HG03432 (cell line): ENCODE results near the gene UNCX.
"Not testable (repeated sequence)": the region's sequence is repeated elsewhere in the genome, so short reads cannot be mapped to it uniquely, and the experiment has no call there.

Source experiments
- ATAC-seq: cut with Tn5 transposase; IDR thresholded peaks from one replicate; pipeline ENCODE4 v1.9.1; 2021; ENCODE audit warnings: mild to moderate bottlenecking, moderate library complexity; ENCODE audit not compliant: unreplicated experiment

The UNCX gene

DNA sequence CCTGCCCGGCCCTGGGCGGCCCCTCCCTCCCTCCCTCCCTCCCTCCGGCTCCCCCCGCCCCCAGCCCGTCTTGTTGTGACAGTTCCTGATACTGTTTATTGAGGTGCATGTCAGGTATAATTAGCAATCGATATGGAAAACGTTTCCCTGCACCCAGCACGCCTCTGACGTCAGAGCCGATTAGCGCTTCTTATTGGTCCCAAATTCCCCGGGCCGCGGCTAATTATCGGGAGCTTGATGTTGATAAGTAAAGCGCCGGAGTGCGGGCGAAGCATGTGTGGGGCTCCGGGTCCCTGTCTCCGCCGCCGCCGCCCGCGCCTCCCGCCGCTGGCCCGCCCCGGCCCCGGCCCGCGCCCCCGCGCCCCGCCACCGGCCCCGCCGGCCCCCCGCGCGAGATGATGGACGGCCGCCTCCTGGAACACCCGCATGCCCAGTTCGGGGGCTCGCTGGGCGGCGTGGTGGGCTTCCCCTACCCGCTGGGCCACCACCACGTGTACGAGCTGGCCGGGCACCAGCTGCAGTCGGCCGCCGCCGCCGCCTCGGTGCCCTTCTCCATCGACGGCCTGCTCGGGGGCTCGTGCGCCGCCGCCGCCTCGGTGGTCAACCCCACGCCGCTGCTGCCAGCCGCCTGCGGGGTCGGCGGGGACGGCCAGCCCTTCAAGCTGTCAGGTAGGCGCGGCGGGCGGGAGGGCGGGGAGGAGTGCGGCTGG is at the start of gene UNCX:
Gene UNCX, plus strand, starts transcription at position 250 of the 710 bp plus-strand sequence. Its CDS starts 146 bp downstream, at position 396.
- ATAC-seq: no peak

DNA sequence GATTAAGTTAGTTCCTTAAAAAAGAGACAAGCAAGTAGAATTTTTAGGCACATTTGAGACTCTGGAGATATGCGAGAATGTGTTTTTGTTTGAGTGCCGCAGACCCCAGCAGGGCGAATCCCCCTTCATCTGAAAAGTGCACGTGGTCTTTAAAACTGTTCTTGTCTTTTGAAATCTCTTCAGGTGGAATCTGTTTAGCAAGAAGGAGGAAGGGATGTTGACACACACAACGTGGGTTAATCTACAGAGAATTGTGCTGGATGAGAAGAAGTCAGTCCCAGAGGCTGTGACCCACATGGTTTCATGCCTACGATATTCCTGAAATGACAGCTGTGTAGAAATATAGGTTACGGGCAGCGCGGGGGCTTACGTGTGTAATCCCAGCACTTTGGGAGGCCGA is 45.5 kb upstream of the UNCX start:
- no peak for ATAC-seq

DNA sequence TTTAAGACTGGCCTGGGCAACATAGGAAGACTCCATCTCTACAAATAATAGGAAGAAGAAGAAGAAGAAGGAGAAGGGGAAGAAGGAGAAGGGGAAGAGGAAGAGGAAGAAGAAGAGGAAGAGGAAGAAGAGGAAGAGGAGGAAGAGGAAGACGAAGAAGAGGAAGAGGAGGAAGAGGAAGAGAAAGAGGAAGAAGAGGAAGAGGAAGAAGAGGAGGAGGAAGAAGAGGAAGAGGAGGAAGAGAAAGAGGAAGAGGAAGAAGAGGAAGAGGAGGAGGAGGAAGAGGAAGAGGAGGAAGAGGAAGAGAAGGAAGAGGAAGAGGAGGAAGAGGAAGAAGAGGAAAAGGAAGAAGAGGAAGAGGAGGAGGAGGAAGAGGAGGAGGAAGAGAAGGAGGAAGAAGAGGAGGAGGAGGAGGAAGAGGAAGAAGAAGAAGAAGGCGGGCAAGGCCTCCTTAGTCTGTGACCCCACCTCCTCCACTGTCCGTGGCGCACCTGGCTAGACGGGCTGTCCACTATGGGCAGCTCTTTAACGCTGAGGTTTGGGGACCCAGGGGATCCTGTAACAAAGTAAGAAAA is 43.9 kb upstream of the UNCX start:
- ATAC-seq: no peak

DNA sequence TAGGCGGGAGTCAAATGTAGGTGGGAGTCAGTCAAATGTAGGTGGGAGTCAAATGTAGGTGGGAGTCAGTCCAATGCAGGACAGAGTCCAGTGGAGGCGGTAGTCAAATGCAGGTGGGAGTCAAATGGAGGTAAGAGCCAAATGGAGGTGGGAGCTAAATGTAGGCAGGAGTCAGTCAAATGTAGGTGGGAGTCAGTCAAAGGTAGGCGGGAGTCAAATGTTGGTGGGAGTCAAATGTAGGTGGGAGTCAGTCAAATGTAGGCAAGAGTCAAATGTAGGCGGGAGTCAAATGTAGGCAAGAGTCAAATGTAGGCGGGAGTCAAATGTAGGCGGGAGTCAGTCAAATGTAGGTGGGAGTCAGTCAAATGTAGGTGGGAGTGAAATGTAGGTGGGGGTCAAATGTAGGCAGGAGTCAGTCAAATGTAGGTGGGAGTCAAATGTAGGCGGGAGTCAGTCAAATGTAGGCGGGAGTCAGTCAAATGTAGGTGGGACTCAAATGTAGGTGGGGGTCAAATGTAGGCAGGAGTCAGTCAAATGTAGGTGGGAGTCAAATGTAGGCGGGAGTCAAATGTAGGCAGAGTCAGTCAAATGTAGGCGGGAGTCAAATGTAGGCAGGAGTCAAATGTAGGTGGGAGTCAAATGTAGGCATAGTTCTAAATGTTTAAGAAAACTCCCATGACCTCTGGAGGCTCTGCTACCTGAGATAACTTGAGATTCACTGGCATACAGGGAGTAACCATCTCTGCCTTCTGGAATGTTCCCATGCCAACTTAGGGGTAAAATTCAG is 42.5 kb upstream of the UNCX start:
- ATAC-seq: no peak

DNA sequence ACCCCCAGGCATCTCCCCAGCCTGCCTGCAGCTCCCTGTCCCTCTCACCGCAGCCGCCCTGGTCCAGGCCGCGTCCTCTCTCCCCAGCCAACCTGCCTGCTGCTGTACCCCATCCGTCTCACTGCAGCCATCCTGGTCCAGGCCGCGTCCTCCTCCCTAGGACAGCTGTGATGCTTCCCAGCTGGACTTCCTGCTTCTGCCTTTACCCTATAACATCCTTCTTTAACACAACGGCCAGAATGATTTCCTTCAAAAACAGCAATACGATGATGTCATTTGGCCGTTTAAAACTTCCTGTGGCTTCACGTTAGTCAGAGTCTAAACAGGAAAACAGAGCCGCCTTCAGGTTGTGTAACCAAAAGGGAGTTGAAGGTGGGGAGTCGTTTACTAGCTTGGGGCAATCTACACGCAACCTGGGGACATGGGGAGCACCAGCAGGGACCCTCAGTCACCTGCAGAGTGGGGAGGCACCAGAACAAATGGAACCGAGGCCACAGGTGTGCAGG is 40.4 kb upstream of the UNCX start:
- ATAC-seq: no peak

DNA sequence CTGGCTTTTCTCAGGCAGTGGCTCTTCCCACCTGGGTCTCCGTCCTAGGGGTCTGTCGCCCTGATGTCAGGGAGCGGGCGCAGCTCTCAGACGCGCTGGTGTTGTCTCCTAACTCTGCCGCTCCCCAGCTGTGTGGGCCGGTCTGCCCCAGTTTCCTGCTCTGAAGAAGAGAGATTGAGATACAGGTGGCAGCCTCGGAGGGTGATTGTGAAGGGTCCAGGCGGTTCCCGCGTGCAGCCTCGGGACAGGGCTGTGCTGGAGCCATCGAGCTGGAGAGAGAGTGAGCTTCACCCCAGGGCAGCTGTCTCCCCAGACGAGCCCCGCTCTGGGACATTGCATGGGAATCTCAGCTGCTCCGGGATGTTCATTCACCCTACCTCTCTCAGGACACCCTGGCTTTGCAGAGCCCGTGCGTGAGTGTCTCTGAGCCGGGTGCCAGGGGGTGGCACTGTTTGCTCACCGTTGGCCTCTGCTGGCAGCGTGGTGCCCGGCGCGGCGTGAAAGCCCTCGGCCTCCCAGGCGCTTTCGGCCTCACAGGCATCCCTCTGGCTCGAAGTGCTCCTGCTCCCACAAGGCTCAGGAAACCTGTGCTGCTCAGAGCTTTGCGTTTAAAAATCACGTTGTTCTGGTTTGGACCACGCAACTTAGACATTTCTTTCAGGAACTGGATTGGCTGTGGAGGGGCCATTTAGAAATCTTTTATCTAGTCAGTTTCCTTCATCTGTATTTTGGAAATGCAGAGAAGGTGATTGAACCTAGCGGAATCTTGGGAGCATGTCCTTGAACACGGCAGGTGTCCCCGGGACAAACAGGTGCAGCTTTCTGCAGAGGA is 38.9 kb upstream of the UNCX start:
- ATAC-seq: no peak

DNA sequence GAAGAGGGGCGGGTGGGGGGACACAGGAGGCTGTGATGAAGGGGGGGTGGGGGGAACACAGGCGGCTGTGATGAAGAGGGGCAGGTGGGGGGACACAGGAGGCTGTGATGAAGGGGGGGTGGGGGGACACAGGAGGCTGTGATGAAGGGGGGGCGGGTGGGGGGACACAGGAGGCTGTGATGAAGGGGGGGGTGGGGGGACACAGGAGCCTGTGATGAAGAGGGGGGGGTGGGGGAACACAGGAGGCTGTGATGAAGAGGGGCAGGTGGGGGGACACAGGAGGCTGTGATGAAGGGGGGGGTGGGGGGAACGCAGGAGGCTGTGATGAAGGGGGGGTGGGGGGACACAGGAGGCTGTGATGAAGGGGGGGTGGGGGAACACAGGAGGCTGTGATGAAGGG is 36.2 kb upstream of the UNCX start:
- ATAC-seq: not testable (repeated sequence)

DNA sequence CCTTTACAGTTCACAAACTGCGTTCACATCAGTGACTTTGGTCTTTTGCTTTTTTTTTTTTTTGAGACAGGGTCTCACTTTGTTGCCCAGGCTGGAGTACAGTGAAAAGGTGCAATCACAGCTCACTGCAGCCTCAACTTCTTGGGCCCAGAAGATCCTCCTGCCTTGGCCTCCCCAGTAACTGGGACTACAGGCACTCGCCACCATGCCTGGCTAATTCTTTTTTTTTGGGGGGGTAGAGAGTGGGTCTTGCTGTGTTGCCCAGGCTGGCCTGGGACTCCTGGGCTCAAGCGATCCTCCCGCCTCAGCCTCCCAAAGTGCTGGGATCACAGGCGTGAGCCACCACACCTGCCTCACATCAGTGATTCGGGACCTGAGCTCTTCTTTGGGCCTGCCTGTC is 35.7 kb upstream of the UNCX start:
- ATAC-seq: no peak

DNA sequence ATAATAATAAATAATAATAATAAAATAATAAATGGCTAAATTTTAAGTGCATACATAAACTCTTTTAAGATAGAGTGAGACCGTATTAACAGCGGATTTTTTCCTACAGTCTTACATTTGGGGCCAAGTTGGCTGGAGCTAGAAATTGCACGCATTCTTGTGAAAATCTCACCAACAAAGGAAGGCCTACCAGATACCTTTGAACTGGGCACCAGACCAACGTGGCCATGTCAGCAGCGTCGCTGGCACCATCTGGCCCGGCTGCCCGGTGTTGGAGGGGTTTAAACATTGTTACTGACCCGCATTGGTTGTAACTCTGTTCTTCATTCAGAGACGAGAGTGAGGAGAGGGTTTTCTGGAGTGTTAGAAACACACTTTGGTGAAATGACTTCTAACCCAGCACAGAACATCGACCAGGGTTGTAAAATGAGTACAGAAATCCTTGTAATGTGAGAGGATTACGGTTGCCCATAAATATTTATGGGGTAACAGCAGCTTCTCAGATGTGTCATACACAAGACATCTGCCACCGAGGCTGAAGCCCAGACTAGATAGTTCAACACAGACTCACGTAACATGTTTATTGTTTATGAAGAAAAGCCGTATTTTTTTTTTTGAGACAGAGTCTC is 34.6 kb upstream of the UNCX start:
- ATAC-seq: no peak

DNA sequence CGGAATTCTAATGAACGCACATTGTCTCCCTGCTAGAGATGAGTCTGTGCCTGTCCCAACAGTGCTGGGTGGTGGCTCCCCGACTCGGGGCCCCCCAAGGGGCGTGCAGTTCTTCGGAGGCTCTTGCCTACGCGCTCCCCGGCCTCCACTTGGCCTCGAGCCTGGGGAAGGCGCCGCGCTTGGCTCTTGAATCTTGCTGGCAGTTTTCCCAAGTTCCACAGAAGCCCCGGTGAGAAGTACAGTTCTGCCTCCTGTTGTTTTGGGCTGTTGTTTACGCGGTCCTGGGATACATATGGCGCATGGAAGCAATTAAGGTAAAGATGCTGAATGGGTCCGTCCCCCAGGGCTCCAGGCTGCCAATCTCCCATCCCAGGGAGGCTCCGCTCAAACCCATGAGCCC is 32.6 kb upstream of the UNCX start:
- ATAC-seq: no peak

DNA sequence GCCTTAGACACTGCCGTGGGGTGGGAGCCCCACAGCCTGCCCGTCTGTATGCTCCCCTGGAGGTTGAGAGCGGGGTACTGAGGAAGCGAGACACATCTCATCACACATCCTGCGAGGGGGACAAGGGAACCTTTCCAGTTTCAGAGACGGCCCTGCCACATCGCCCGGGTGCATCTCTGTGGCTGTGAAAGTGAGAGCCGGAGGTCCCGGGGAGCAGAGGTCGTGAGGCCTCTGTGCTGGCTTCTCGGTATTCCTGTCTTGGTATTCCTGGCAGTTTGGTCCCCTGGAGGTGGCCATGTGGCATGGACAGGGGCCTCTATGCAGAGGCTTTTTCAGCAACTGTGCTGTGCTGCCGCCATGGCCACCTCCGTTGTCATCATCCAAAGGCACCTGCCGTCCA is 30.8 kb upstream of the UNCX start:
- no peak for ATAC-seq

DNA sequence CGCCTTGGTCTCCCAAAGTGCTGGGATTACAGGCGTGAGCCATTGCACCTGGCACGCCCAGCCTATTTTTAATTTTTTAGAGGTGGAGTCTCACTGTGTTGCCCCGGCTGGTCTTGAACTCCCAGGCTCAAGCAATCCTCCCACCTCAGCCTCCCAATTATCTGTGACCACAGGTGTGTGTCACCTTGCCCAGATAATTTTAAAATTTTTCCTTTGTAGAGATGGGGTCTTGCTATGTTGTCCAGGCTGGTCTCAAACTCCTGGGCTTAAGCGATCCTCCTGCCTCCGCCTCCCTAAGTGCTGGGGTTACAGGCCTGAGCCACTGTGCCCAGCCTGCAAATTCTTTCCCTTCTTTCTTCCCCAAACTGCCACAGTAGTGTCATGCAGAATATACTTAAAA is 29.8 kb upstream of the UNCX start:
- ATAC-seq: not testable (repeated sequence)

DNA sequence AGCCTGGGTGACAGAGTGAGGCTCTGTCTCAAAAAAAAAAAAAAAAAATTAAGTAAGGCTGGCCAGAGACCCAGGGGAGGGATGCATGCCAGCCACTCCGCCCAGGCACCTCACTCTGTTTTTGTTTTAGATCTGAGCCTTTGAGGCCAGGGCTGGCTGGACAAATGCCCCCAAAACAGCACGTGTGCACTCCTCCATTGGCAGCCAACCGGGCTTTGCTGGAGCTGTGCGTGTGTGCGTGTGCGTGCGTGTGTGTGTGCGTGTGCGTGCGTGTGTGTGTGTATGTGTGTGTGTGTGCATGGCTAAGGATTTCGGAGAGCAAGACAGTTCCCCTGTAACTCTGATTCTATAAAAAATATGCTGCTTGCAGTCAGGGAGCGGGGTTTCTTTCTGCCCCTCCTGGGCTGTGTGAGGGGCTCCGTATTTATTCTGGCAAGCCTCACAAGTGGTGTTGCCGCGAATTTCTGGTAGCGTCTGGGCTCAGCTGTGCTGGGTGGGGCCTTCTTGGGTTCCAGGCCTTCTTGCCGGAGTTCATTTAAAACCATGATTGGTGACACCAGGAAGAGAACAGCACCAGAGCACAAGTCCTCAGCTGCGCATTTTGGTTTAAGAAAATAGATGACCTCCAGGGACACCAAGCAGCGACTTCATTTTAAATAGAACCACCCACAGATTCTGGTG is 28.1 kb upstream of the UNCX start:
- ATAC-seq: no peak

DNA sequence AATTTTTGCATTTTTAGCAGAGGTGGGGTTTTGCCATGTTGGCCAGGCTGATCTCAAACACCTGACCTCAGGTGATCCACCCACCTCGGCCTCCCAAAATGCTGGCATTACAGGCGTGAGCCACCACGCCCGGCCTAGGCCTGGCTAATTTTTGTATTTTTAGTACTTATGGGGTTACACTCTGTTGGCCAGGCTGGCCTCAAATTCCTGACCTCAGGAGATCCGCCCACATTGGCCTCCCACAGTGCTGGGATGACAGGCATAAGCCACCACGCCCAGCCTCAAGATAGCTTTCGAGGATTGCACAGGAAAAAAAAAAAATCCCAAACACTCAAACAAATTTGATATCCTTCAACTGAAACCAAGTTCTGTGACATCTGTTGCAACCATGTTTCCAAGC is 26.9 kb upstream of the UNCX start:
- not testable (repeated sequence) for ATAC-seq

DNA sequence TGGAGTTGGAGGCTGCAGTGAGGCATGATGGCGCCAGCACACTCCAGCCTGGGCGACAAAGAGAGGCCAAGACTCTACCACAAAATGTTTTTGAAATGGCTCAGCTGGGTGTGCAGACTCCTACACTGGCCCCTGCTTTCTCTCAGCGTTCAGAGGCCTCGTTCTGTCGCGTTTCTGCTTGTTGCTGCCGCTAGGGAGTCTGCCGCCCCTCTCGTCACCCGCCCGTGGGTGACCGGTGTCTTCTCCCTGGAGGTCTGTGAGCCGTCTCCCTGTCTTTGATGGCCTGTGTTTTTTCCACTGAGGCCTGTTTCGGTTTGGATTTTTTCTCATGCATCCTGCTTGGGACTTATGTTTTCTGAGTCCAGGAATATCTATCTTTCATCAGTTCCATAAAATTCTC is 23.6 kb upstream of the UNCX start:
- no peak for ATAC-seq

DNA sequence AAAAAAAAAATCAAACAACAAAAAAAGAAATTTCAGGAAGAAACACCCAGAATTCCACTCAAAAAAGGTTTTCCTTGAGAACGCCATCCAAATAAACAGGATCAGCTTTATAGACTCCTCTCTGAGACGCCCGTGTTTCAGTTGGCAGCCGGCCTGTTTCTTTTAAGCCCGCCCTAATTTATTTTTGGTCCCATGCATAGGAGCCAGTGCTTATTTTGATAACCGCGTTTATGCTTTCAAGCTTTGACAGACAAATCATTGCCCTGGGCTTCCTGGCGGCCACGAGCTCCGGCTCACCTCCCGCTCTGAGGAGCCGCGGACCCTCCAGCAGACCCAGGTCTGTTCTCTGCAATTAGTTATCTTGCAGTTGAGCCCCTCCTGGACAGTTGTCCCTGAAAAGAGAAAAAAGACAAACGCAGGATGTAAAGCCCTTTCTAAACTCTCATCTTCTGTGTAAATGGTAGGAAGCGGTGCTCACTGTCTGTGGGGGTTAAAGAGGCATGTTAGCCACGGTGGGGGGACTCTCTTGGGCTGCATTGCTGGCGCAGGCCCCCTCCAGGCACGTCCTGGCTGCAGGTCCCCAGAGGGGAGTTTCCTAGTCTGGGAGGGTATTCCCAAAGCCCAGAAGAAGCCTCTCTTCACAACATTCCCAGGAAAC is 22.2 kb upstream of the UNCX start:
- no peak for ATAC-seq

DNA sequence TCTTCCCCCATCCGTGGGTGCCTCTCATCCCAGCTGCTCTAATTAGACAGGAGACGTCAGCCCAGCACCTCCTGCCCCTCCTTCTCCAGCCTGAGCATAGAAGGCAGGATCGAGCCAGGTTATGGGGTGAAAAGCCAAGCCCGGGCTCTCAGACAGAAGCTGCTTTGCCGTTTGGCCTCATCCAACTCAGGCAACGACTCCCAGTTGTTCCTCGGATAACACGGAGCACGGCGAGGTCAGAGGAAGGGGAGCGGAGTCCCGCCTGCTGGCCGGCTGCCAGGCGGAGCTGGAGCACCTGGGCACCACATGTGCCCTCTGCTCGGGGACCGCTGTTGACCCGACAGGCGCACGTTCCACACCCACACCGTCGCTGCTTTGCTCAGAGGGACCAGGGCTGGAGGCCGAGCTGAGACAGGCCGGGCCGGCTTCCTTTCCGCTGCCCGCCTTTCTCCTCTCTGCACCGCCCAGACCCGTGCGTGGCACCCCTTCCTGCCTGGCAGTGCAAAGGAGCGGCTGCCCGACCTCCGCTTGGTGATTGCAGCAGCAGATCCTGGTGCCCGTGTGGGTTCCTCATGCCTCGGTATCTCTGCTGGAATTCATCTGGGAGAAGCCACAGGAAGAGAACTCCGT is 21.6 kb upstream of the UNCX start:
- no peak for ATAC-seq

DNA sequence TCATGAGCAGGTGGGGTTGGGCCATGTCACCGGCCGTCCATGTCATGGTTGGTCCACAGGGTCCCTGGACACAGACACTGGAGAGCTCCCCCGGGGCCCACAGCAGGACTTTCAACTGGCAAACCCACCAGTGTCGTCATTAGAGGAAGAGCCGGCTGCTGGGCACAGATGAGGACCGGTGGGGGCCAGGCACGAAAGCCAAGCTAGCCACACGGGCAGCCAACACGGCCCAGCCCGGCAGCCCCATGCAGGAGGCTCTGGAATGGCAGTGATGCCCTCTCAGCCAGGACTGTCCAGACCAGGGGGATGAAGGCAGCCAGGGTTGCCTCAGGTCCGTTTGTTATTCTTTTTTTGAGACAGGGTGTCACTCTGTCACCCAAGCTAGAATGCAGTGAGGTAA is 21.1 kb upstream of the UNCX start:
- no peak for ATAC-seq

DNA sequence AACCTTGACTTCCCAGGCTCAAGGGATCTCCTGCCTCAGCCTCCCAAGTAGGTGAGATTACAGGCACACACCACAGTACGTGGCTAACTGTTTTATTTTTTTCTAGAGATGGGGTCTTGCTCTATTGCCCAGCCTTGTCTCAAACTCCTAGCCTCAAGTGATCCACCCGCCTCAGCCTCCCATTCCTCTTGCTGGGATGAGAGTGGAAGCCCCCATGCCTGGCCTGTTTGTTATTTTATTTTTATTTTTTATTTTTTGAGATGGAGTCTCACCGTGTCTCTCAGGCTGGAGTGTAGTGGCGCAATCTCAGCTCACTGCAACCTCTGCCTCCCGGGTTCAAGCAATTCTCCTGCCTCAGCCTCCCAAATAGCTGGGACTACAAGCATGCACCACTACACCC is 20.6 kb upstream of the UNCX start:
- not testable (repeated sequence) for ATAC-seq
